KMS-11 (cell line): ENCODE data around the gene GPX6.

ENCODE experiments used
- H2AFZ ChIP-seq: fragments of 200-600 bp; sonication (generic); 2 replicates; pipeline ENCODE4 v1.6.1; 2016; ENCODE audit warnings: antibody characterized with exemption, mixed run types, low read depth
- H3K27ac ChIP-seq: fragments of 200-600 bp; sonication (generic); 2 replicates; pipeline ENCODE4 v1.6.1; 2016; ENCODE audit warnings: mild to moderate bottlenecking, mixed run types
- H3K27me3 ChIP-seq: fragments of 200-600 bp; sonication (generic); 2 replicates; pipeline ENCODE4 v1.6.1; 2017; ENCODE audit warnings: mild to moderate bottlenecking, low read depth, mixed run types, moderate library complexity; ENCODE audit not compliant: insufficient read depth
- H3K36me3 ChIP-seq: fragments of 200-600 bp; sonication (generic); 2 replicates; pipeline ENCODE4 v1.6.1; 2017; ENCODE audit warnings: mild to moderate bottlenecking, mixed run types; ENCODE audit not compliant: insufficient read depth
- H3K4me1 ChIP-seq: fragments of 200-600 bp; sonication (generic); 2 replicates; pipeline ENCODE4 v1.6.1; 2016; ENCODE audit warnings: mild to moderate bottlenecking, low read depth, mixed run types; ENCODE audit not compliant: poor library complexity, severe bottlenecking
- H3K4me2 ChIP-seq: fragments of 200-600 bp; sonication (generic); 2 replicates; pipeline ENCODE4 v1.7.0; 2016; ENCODE audit warnings: mild to moderate bottlenecking, mixed run types
- H3K4me3 ChIP-seq: fragments of 200-600 bp; sonication (generic); IDR thresholded peaks from 2 replicates; pipeline ENCODE4 v1.6.1; 2017; ENCODE audit warnings: low read depth, low read length, mixed read lengths; ENCODE audit not compliant: insufficient read depth
- H3K79me2 ChIP-seq: fragments of 200-600 bp; sonication (generic); 2 replicates; pipeline ENCODE4 v1.6.1; 2016; ENCODE audit warnings: low read depth, mixed run types; ENCODE audit not compliant: insufficient read depth
- H3K9ac ChIP-seq: fragments of 200-600 bp; sonication (generic); 2 replicates; pipeline ENCODE4 v1.6.1; 2016; ENCODE audit warnings: mild to moderate bottlenecking, mixed run types
- H4K20me1 ChIP-seq: fragments of 200-600 bp; sonication (generic); 2 replicates; pipeline ENCODE4 v1.6.1; 2016; ENCODE audit warnings: mild to moderate bottlenecking, mixed run types; ENCODE audit not compliant: insufficient read depth
- CTCF ChIP-seq: fragments of 200-600 bp; sonication (generic); conservative IDR thresholded peaks from 2 replicates; pipeline ENCODE4 v1.6.1; 2017; ENCODE audit warnings: low read depth, mild to moderate bottlenecking, antibody characterized with exemption, low read length, moderate library complexity, mixed read lengths

The GPX6 gene

GRCh38 chr6:28537509-28538140 lies 22.0 kb upstream of the GPX6 start:
- no peaks in the 10 kb centered on the region for H4K20me1 ChIP-seq
- no peak overlapping the region for H3K4me2 ChIP-seq
- no peaks in the 10 kb centered on the region for H3K36me3 ChIP-seq
- H3K4me3 ChIP-seq: no peak overlapping the region
- H3K4me1 ChIP-seq: no peaks in the 10 kb centered on the region
- H2AFZ ChIP-seq: no peak overlapping the region
- no peaks in the 10 kb centered on the region for H3K79me2 ChIP-seq
- H3K27me3 ChIP-seq: no peaks in the 10 kb centered on the region
- no peak overlapping the region for H3K27ac ChIP-seq
- no peak for TF ChIP-seq CTCF
- no peak overlapping the region for H3K9ac ChIP-seq

- no peak overlapping the region for H2AFZ ChIP-seq
- H4K20me1 ChIP-seq: no peaks in the 10 kb centered on the region
- no peak overlapping the region for H3K4me2 ChIP-seq
- H3K9ac ChIP-seq: no peak overlapping the region
- no peak for TF ChIP-seq CTCF
- no peaks in the 10 kb centered on the region for H3K79me2 ChIP-seq
- no peak overlapping the region for H3K27ac ChIP-seq
- H3K36me3 ChIP-seq: no peaks in the 10 kb centered on the region
- no peak overlapping the region for H3K4me3 ChIP-seq
- no peaks in the 10 kb centered on the region for H3K4me1 ChIP-seq
- H3K27me3 ChIP-seq: no peaks in the 10 kb centered on the region
These were observed 21.5 kb upstream of the GPX6 start for GRCh38 chr6:28537065-28537464.

- Histone ChIP-seq H3K27me3 (no peaks in the 10 kb centered on the region), H2AFZ (no peak overlapping the region), H3K4me3 (no peak overlapping the region), H3K27ac (no peak overlapping the region), H3K9ac (no peak overlapping the region), H3K79me2 (no peaks in the 10 kb centered on the region), H3K4me1 (no peaks in the 10 kb centered on the region), H4K20me1 (no peaks in the 10 kb centered on the region), H3K36me3 (no peaks in the 10 kb centered on the region), H3K4me2 (no peak overlapping the region)
- TF ChIP-seq CTCF: no peak
These were observed 19.3 kb upstream of the GPX6 start for GRCh38 chr6:28534875-28535274.

GRCh38 chr6:28534306-28534705 lies 18.7 kb upstream of the GPX6 start:
- Histone ChIP-seq H3K36me3 (no peaks in the 10 kb centered on the region), H3K4me1 (no peaks in the 10 kb centered on the region), H3K4me3 (no peak overlapping the region), H2AFZ (no peak overlapping the region), H4K20me1 (no peaks in the 10 kb centered on the region), H3K27ac (no peak overlapping the region), H3K9ac (no peak overlapping the region), H3K27me3 (no peaks in the 10 kb centered on the region), H3K4me2 (no peak overlapping the region), H3K79me2 (no peaks in the 10 kb centered on the region)
- no peak for TF ChIP-seq CTCF
